AG20443 (cell line): ENCODE measurements around the gene CSF2.

Experiments used
- DNase-seq: peaks from one replicate; pipeline ENCODE4 v3.0.0; 2012; ENCODE audit warnings: low spot score, mixed read lengths

The CSF2 gene

GRCh38 chr5:132054697-132055440 is 18.7 kb upstream of the CSF2 start:
- DNase-seq = no peak

- no peak for DNase-seq
Observed at GRCh38 chr5:132055441-132055807, 18.2 kb upstream of the CSF2 start.

GRCh38 chr5:132055808-132056609 is 17.6 kb upstream of the CSF2 start:
- no peak for DNase-seq

- no peak for DNase-seq
Observed at GRCh38 chr5:132056610-132057497, 16.7 kb upstream of the CSF2 start.

DNA sequence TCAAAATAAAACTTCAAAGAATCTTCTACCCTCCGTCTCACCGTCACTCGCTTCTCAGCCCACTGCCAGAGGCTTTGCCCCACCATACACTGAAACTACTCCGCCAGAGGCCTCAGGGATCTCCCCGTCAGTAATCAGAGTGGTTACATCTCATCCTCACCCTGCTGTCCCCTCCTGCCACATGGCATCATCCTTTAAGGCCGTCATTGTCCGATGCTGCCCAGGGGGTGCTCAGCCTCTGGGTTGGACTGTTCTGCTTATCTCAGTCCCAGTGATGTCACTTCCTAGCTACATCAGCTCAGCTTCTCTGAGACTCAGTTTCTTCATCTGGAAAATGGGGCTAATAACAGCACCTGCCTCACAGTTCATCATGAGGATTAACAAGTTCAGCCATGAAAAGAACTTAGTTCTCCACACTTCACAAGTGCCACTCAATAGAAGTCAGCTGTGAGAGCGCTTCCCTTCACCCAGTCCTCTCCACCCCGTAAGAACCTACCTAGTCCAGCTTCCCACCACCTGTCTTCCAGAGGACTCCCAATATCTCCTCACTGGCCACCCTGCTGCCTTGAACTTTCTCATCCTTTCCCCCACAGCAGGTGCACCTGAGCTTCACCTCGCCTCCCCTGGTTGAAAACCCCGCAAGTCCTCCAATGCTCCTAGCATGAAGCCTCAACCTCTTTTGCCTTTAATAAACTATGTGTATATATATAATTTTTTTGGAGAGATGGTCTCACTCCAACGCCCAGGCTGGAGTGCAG is 15.9 kb upstream of the CSF2 start:
- DNase-seq = no peak

DNA sequence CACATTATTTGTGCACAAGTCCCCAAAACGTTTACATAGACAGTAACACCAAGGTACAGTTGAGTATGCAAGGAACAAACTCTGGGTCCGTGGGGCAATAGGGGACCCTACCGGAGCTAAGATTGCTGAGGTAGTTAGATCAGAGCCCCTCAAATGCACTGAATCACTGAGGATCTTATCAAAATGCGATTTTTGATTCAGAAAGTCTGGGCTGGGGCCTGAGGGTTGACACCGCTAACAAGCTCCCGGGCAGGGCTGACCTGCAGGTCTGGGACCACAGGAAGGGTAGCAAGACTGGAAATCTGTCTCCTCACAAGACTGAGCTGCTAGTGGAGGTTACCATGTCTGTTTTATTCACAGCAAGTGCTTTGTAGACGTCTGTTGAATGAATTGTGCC is 14.9 kb upstream of the CSF2 start:
- DNase-seq = no peak

DNA sequence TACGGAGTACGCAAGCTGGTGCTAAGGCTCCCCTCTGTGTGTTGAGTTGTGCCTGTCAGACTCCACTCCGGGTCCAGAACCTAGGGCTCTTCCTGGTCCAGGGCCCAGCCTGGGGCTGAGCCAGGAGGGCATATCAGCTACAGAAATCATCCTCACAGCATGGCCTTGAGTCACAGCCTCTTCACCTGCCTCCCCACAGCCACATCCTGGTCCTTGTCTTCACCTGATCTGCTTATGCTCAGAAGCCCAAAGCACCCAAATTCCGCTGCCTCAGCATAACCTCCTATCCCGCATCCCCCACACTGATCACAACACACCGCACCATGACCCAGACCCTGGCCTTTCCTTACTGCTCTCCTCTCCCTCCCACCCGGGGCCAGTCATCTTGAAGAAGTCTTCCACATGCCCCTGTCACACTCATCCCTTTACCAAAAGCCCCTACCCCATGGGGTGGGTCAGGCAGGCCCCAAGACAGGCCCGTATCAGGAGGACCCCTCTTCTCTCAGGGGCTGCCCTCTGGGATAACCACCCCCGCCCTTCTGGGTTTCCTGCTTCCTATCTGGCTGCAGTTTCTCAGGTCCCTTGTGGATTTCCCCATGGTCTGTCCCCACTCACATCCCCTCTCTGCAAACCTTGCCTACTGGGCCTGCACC is 14.4 kb upstream of the CSF2 start:
- no peak for DNase-seq

GRCh38 chr5:132059696-132060500 is 13.7 kb upstream of the CSF2 start:
- no peak for DNase-seq

DNA sequence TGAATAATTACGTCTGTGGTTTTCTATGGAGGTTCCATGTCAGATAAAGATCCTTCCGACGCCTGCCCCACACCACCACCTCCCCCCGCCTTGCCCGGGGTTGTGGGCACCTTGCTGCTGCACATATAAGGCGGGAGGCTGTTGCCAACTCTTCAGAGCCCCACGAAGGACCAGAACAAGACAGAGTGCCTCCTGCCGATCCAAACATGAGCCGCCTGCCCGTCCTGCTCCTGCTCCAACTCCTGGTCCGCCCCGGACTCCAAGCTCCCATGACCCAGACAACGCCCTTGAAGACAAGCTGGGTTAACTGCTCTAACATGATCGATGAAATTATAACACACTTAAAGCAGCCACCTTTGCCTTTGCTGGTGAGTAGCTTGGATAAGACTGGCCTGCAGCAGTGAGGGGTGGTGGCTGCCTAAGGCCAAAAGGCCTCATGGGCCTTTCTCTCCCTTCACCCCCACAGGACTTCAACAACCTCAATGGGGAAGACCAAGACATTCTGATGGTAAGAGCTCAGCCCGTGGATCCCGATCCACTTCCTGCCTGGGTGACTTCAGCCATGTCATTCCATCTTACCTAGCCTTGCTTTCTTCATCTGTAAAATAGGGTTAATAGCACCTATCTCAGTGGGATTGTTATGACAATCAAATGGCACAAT is 13.0 kb upstream of the CSF2 start, which contains the start of gene IL3:
TSS of gene IL3 (plus strand) at position 155 of the 661 bp plus-strand sequence. CDS start at position 207, 52 bp downstream.
- DNase-seq = no peak

GRCh38 chr5:132063090-132063911 is 10.3 kb upstream of the CSF2 start:
- DNase-seq = peak; percentile 87

DNA sequence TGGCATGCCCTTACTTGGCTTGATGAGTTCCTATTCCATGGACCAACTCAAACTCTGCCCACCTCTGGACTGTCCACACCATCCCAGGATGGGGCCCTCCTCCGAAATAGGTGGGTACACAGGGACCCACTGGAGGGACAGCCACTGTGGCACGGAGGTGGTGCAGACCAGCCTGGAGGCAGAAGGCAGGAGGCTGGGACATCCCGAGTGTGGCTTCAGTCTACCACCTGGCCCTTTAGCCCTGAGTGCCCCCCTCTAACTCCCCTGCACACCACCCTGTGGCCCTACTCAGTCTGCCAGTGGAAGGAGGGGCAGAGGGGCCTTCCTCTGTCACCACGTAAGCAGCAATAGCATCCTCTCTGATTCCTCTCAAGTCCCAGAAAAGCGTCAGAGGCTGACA is 9.4 kb upstream of the CSF2 start:
- no peak for DNase-seq

DNA sequence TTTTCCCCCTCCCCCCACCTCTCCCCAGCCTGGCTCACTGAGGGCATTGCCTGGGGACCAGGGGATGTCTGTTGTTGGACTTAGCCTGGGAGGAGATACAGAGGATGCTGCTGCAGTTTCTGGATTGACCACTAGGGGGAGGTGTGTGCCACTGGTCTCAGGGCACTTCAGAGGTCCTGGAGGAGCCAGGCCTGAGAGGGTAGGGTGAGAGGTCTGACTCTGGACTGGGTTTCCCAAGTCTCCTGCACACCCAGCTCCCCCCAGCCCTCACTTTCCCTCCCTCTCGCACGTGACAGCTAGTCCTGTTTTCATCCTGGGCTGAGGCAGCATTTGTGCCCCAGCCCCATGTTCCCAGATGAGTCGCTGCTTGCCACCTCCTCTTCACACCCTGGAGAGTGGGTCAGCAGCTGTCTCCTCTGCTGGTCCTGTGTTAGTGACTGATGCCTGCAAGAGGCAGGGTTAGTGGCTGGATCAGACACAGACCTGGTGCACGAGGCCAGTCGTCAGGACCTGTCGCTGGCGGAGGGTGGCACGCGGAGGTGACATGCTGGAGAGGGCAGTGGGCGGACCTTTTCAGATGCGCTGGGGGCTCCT is 8.8 kb upstream of the CSF2 start:
- DNase-seq = peak; percentile 88

- peak; percentile 86 for DNase-seq
Observed at GRCh38 chr5:132065351-132065937, 8.1 kb upstream of the CSF2 start.

GRCh38 chr5:132065951-132066701 is 7.5 kb upstream of the CSF2 start:
- DNase-seq = no peak

DNA sequence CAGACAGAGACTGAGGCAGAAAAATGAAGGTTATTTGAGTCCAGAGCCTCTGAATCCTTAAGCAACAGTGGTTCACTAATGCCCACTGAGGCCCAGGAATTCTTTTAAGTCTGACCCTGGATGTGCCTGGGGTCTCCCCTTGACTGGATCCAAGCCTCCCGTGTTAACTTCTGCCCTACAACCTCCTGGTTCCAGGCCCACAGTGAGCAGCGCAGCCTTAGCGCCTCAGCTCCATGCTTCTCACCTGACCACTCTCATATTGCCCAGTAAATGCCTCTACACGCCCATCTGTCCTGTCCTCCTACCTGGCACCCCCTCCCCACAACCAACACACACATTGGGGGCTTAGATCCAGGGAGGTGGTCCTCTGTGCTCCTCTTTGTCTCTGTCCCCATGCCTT is 6.7 kb upstream of the CSF2 start:
- DNase-seq = no peak

- no peak for DNase-seq
Observed at GRCh38 chr5:132067451-132067850, 6.1 kb upstream of the CSF2 start.
